Effector memory CD4-positive, alpha-beta T cell (primary cell): ENCODE data around the gene TENM4.

ENCODE experiments used
- DNase-seq, 3 donors: peaks; one replicate each; pipeline ENCODE4 v3.0.0-alpha.2; 2020
- H3K27ac ChIP-seq: 2 replicates; pipeline ENCODE4 v1.7.0; 2013; ENCODE audit warnings: mild to moderate bottlenecking, low read length, moderate library complexity; ENCODE audit not compliant: insufficient read depth, poor library complexity, severe bottlenecking
- H3K27me3 ChIP-seq: replicated peaks from 2 replicates; pipeline ENCODE4 v1.7.0; 2013; ENCODE audit warnings: mild to moderate bottlenecking, low read length; ENCODE audit not compliant: insufficient read depth, control insufficient read depth, poor library complexity, severe bottlenecking
- H3K36me3 ChIP-seq: 2 replicates; pipeline ENCODE4 v1.7.0; 2013; ENCODE audit warnings: mild to moderate bottlenecking, low read length, moderate library complexity; ENCODE audit not compliant: control insufficient read depth, insufficient read depth
- H3K4me1 ChIP-seq: 2 replicates; pipeline ENCODE4 v1.7.0; 2013; ENCODE audit warnings: low read length, mild to moderate bottlenecking; ENCODE audit not compliant: control insufficient read depth, insufficient read depth, poor library complexity, severe bottlenecking
- H3K4me3 ChIP-seq: 2 replicates; pipeline ENCODE4 v1.7.0; 2013; ENCODE audit warnings: low read length, low read depth, mild to moderate bottlenecking; ENCODE audit not compliant: insufficient read depth, poor library complexity, severe bottlenecking
- H3K9me3 ChIP-seq: 2 replicates; pipeline ENCODE4 v1.7.0; 2013; ENCODE audit warnings: mild to moderate bottlenecking, low read length, moderate library complexity; ENCODE audit not compliant: control insufficient read depth

The TENM4 gene

GRCh38 chr11:78720281-78720989 is 720.4 kb downstream of the TENM4 start:
- DNase-seq = no peak
- H3K9me3 ChIP-seq = no peaks in the 10 kb centered on the region
- no peak overlapping the region for H3K27ac ChIP-seq
- no peaks in the 10 kb centered on the region for H3K27me3 ChIP-seq
- no peaks in the 10 kb centered on the region for H3K4me1 ChIP-seq
- H3K36me3 ChIP-seq = no peaks in the 10 kb centered on the region
- no peak overlapping the region for H3K4me3 ChIP-seq

GRCh38 chr11:78717041-78717440 is 723.8 kb downstream of the TENM4 start:
- H3K36me3 ChIP-seq = no peaks in the 10 kb centered on the region
- no peak overlapping the region for H3K27ac ChIP-seq
- no peaks in the 10 kb centered on the region for H3K4me1 ChIP-seq
- no peak overlapping the region for H3K4me3 ChIP-seq
- no peaks in the 10 kb centered on the region for H3K9me3 ChIP-seq
- H3K27me3 ChIP-seq = no peaks in the 10 kb centered on the region
- DNase-seq = no peak

- no peak for DNase-seq
- Histone ChIP-seq H3K9me3 (no peaks in the 10 kb centered on the region), H3K27ac (no peak overlapping the region), H3K27me3 (no peaks in the 10 kb centered on the region), H3K4me3 (no peak overlapping the region), H3K36me3 (no peaks in the 10 kb centered on the region), H3K4me1 (no peaks in the 10 kb centered on the region)
Observed at GRCh38 chr11:78715639-78716311, 725.1 kb downstream of the TENM4 start.

DNA sequence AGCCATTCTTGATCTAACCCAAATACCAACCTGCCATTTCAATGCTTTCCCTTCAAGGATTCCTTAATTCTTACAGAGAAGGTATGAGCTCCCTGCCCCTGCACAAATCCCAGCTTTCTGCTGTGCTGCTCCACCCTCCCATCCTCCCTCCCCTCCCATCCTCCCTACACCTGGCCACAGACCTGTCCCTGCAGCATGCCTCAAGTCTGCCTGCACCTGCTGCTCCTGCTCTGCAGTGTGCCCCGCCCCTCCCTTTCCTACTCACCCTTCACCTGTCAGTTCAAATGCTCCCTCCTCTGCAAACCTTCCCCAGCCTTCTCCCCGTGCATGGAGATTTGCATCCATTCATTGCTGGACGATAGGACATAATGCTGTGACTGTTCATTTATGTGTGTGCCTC is 726.3 kb downstream of the TENM4 start:
- no peaks in the 10 kb centered on the region for H3K36me3 ChIP-seq
- H3K4me1 ChIP-seq = no peaks in the 10 kb centered on the region
- H3K27me3 ChIP-seq = no peaks in the 10 kb centered on the region
- no peak for DNase-seq
- no peak overlapping the region for H3K27ac ChIP-seq
- H3K9me3 ChIP-seq = no peaks in the 10 kb centered on the region
- no peak overlapping the region for H3K4me3 ChIP-seq

DNA sequence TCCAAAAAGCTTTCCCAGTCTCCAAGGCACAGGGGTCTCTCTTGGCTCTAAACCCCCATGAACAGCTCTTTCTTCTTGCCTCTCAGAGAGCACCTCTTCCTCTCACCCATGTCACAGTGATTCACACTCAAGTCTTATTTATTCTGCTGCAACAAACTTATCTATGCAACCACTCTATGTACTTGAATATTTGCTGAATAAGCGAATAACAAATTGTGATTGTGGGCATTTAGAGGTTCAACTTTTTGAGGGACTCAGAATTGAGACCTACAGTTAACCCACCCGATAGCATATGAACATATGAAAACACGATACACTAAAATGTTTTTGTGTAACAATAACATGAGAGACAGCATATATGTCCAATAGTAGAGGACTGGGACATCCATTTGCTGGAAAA is 729.1 kb downstream of the TENM4 start:
- Histone ChIP-seq H3K9me3 (no peaks in the 10 kb centered on the region), H3K4me1 (no peaks in the 10 kb centered on the region), H3K4me3 (no peak overlapping the region), H3K27me3 (no peaks in the 10 kb centered on the region), H3K27ac (no peak overlapping the region), H3K36me3 (no peaks in the 10 kb centered on the region)
- DNase-seq = no peak

GRCh38 chr11:78710417-78710816 is 730.4 kb downstream of the TENM4 start:
- Histone ChIP-seq H3K27me3 (no peaks in the 10 kb centered on the region), H3K36me3 (no peaks in the 10 kb centered on the region), H3K4me1 (no peaks in the 10 kb centered on the region), H3K9me3 (no peaks in the 10 kb centered on the region), H3K4me3 (no peak overlapping the region), H3K27ac (no peak overlapping the region)
- DNase-seq = no peak

- Histone ChIP-seq H3K9me3 (no peaks in the 10 kb centered on the region), H3K4me1 (no peaks in the 10 kb centered on the region), H3K36me3 (no peaks in the 10 kb centered on the region), H3K4me3 (no peak overlapping the region), H3K27me3 (no peaks in the 10 kb centered on the region), H3K27ac (no peak overlapping the region)
- DNase-seq = no peak
Observed at GRCh38 chr11:78708388-78708787, 732.4 kb downstream of the TENM4 start.

DNA sequence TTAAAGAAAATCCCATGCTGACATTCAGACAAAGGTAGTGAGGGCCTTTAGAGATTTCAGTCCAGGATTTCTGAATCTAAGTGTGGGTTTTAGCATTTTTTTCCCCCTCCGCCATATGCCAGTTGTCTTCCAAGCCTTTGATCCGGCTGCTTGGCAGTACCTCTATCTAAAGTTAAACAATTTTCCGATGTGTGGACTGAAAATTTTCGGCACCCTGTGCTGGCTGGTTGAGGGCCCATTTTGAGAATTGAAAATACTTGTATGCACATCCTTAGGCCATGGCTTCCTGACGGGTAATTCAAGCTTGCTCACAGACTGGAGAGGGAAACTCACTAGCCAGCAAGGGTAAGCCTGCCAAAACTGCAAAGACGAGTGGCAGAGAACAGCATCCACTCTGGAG is 734.3 kb downstream of the TENM4 start:
- Histone ChIP-seq H3K27me3 (no peaks in the 10 kb centered on the region), H3K9me3 (no peaks in the 10 kb centered on the region), H3K4me3 (no peak overlapping the region), H3K27ac (no peak overlapping the region), H3K36me3 (no peaks in the 10 kb centered on the region), H3K4me1 (no peaks in the 10 kb centered on the region)
- DNase-seq = no peak

GRCh38 chr11:78704811-78705210 is 736.0 kb downstream of the TENM4 start:
- Histone ChIP-seq H3K27ac (no peak overlapping the region), H3K27me3 (no peaks in the 10 kb centered on the region), H3K4me3 (no peak overlapping the region), H3K9me3 (no peaks in the 10 kb centered on the region), H3K36me3 (no peaks in the 10 kb centered on the region), H3K4me1 (no peaks in the 10 kb centered on the region)
- DNase-seq = no peak

DNA sequence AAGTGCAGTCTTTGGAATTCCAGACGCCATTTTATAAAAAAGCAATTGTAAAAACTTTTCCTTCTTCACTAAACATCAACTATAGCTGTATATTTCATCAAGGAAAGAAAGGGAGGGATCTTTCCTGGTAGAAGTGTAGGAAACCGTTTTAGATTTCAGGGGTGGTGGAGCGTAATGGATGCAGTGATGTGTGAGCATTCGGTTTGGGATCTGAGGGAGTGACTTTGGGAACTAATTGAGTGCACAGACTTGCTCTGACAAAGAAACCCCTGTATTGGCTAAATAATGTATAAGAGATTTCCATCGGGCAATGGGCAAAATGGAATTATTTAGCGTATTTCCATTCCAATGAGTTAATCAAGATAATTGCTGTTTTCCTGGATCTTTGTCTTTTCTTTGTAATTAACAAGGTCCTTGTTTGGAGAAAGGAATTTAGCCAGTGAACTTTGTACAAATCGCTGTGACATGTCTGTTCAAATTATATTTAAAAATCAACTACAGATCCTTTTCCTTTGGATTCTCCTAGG is 741.2 kb downstream of the TENM4 start:
- Histone ChIP-seq H3K27ac (no peak overlapping the region), H3K9me3 (no peaks in the 10 kb centered on the region), H3K4me3 (no peak overlapping the region), H3K36me3 (no peaks in the 10 kb centered on the region), H3K27me3 (no peaks in the 10 kb centered on the region), H3K4me1 (no peaks in the 10 kb centered on the region)
- DNase-seq = no peak
